ENCODE results near the gene TMPRSS15.

Gene TMPRSS15

GRCh38 chr21:18349468-18349867 lies 54.1 kb downstream of the TMPRSS15 start:
- no peak for DNase-seq (ENCODE audit: low spot score)

DNA sequence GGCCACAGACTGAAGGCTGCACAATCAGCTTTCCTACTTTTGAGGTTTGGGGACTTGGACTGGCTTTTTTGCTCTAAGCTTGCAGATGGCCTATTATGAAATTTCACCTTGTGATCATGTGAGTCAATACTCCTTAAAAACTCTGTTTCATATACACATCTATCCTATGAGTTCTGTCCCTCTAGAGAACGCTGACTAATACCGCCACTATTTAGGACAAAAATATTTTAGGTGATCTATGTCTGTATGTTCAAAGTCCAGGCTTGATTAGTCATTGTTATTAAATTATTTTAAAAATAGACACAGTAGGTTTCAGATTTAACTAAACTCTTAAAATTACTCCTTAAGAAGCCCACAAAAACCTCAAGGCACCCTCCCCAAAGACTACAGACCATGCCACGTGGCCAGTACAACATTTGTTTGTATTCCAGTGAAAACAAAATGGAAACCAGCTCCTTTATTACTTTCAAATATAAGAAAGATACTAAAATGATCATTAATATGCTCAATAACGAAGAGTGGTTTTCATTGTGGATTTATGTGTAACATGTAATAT lies 63.1 kb downstream of the TMPRSS15 start:
- DNase-seq (ENCODE audit: low spot score): no peak

- no peak for DNase-seq (ENCODE audit: low spot score)
Measured at GRCh38 chr21:18335651-18336236, 67.8 kb downstream of the TMPRSS15 start.

GRCh38 chr21:18334066-18334465 lies 69.5 kb downstream of the TMPRSS15 start:
- DNase-seq (ENCODE audit: low spot score): no peak

GRCh38 chr21:18318156-18318555 lies 85.4 kb downstream of the TMPRSS15 start:
- no peak for DNase-seq (ENCODE audit: low spot score)

DNA sequence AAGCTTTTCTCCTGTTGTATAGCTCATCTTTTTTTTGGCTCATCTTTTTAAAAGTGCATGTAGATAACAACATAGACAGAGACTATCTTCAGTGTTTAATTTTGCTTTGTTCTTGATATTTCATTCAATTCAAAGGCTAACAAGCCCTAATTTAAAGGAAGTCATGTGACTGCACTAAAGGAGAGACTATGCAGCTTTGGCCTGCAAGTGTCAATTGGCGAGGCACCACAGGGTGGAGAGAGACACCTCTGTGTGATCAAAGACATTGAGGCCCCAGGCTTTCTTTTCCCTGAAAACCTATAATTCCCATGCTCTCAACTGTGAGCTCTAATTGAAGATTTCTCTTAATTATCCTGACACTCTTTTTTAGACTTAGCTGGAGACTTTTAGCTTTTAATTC lies 105.4 kb downstream of the TMPRSS15 start:
- DNase-seq (ENCODE audit: low spot score): no peak

DNA sequence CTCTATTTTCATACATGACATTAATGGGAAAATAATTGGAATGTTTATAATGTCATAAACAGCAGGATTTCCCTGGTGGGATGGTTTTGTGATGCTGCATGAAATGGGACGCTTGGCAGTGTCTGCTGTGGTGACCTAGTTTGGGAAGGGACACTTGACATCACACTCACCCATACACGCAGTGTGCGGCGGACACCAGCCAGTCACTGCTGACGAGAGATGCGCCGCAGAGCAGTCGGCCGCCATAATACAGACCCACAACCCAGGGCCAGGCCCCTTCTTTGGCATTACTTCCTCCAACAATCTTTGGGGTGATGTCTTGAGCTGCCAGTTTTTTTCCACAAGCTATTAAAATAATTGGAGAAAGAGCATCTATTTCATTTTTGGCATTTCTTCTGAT lies 109.5 kb downstream of the TMPRSS15 start:
- no peak for DNase-seq (ENCODE audit: low spot score)

- no peak for DNase-seq (ENCODE audit: low spot score)
Measured at GRCh38 chr21:18289876-18290275, 113.7 kb downstream of the TMPRSS15 start.

DNA sequence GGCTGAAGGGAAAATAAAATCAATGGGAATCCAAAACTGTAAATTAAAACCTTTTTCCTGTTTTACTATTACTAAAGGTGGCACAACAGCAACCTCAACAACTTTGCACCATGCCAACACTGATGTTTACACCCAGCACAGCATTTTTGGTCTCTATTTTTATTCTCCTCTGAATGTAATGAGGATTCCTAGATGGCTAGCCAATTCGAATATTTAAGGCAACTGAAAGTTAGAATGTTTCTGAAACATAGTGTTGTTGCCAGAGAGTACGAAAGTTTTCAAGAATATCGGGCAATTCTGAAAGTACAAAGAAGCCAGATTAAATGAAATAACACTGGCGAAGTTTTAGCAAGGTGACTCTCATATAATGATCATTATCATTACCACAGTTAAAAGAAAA lies 118.2 kb downstream of the TMPRSS15 start:
- no peak for DNase-seq (ENCODE audit: low spot score)

- no peak for DNase-seq (ENCODE audit: low spot score)
Measured at GRCh38 chr21:18275781-18276180, 127.8 kb downstream of the TMPRSS15 start.

DNA sequence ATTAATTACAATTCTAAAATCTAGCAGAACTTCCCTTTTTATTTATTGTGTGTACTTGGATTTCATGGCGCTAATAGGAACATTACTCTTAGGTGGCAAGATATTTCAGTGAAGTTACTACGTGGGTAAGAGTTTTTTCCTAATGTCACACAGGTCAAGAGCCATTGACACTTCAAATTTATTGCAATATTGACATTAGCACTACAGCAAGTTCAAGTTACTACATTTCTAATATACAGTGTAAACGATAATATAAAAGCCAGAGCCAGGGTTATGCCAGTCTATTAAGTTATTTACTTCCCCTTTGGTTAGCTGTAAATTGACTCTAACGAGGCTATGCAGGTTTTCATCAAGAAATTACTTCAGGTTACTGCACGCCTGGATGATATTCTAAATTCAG lies 129.2 kb downstream of the TMPRSS15 start:
- no peak for DNase-seq (ENCODE audit: low spot score)

- no peak for DNase-seq (ENCODE audit: low spot score)
Measured at GRCh38 chr21:18273400-18273799, 130.2 kb downstream of the TMPRSS15 start.

- no peak for DNase-seq (ENCODE audit: low spot score)
Measured at GRCh38 chr21:18269856-18270255, 133.7 kb downstream of the TMPRSS15 start.

GRCh38 chr21:18268906-18269305 lies 134.7 kb downstream of the TMPRSS15 start:
- DNase-seq (ENCODE audit: low spot score): no peak

- DNase-seq (ENCODE audit: low spot score): no peak
Measured at GRCh38 chr21:18267496-18267895, 136.1 kb downstream of the TMPRSS15 start.

DNA sequence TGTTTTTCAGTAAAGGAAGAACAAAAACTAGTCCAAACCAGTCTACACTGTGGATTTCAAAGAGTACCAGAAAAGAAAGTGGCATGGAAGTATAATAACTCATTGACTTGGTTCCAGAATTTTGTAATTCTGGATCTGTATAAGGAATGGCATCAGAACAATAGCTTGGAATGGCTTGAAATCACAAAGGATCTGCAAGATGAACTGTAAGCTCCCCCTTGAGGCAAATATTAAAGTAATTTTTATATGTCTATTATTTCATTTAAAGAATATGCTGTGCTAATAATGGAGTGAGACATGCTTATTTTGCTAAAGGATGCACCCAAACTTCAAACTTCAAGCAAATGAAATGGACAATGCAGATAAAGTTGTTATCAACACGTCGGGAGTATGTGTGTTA lies 137.6 kb downstream of the TMPRSS15 start:
- no peak for DNase-seq (ENCODE audit: low spot score)

DNA sequence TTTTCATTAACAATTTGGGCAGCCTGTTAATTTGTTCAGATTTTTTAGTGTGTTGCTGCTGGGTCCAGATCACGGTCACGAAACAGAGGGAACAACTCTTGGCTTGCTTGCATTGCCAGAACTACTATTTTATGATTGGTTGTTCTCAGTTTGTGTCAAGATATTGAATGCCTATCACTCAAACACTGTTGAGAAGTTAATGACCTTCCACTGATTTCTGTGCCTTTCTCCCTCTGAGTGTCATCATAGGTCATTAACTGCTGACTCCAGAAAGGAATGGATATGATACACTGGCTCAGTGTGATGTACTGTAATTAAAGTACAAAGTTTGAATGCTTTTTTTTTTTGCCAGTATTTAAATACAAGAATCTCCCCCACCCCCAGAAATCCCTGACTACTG lies 149.8 kb downstream of the TMPRSS15 start:
- no peak for DNase-seq (ENCODE audit: low spot score)

DNA sequence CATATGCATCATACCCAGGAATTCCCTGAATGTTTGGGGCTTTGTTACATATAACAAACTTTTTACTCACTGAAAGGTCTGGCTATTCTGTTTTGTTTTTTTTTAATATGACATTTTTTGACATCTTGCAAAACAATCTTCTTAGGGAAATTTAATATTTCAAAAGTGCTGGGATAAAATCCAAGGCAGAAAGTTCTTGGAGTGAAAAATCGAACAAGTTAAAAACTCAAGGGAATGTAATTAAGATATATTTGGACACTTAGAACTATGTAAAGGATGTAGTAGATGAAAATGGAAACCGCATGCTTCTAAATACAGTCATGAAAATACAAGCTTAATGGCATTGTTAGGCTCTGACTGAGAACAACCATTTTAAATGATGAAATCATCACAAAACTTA lies 150.4 kb downstream of the TMPRSS15 start:
- DNase-seq (ENCODE audit: low spot score): no peak

- no peak for DNase-seq (ENCODE audit: low spot score)
Measured at GRCh38 chr21:18252680-18253079, 150.9 kb downstream of the TMPRSS15 start.

GRCh38 chr21:18252256-18252655 lies 151.3 kb downstream of the TMPRSS15 start:
- no peak for DNase-seq (ENCODE audit: low spot score)

GRCh38 chr21:18251065-18251464 lies 152.5 kb downstream of the TMPRSS15 start:
- DNase-seq (ENCODE audit: low spot score): no peak

DNA sequence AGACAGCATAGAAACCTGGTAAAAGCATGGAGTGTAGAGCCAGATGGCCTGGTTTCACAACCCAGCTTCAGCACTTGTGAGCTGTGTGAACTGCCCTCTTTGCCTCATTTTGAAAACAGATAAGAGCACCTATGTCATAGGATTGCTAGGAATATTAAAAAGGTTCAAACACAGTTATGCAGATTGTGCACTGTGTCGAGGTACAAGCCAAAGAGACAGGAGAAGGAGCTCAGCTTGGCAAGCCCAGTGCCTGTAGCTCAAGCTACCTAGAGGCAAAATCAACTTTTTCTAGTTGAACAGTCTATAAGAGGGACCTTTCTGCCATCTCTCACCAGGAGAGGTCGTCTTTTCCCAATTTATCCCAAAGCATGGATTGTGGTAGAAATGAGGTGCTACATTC lies 153.9 kb downstream of the TMPRSS15 start:
- DNase-seq (ENCODE audit: low spot score): no peak

- no peak for DNase-seq (ENCODE audit: low spot score)
Measured at GRCh38 chr21:18248171-18248570, 155.4 kb downstream of the TMPRSS15 start.

DNA sequence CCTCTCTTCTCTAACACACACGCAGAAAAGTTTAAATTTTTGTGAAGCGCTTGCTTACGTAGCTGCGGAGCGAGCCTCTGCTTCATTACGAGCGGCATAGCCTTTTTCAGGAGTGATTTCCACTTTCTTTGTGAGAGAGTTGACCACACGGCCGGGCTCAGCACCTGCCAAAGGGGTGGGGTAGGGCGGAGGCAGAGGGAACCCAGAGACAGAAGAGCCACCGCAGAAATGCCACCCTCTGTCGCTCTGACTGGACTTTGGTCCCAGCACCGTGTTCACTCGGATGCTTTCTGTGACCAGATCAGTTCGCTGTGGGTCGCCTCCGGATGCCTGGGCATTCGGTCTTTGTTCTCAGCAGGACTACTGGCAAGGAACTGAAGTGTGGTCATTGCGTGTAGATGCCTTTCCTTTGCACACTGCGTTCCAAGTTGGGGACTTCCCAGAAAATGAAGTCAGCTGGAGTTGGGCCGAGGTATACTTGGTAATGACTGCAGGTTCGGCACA lies 158.1 kb downstream of the TMPRSS15 start:
- no peak for DNase-seq (ENCODE audit: low spot score)

All from AG08395 (cell line).